Pancreas (tissue), 10 donors: ENCODE data around the gene KIAA1671. TPM values are rescaled to one million over a fixed set of nuclear protein-coding genes. Genes with fewer than 3 reads are reported as not detected.
A peak's percentile ranks its signal among the peaks of the same experiment; 100 is the strongest.

Source experiments
- ATAC-seq, 4 donors: fragments of 200-7000 bp; cut with Tn5 transposase; one replicate each; pipeline versions ENCODE4 v1.8.0 to v1.9.1; 2020; ENCODE audit warnings: mild to moderate bottlenecking in 4 of 4, moderate library complexity in 4 of 4
- DNase-seq, 6 donors: peaks; one replicate each; pipeline ENCODE4 v3.0.0-alpha.2; 2020
- FAIRE-seq: peaks from 2 replicates; lab custom pipeline; 2012; peaks lifted over from hg19 to GRCh38; lab: Jason Lieb, UNC
- H3K27ac ChIP-seq, 4 donors: fragments of 200-600 bp; sonication (generic); 1 replicate in 3 of 4; 2 replicates in 1 of 4; pipeline versions ENCODE4 v1.5.0 to v1.8.0; 2020
- H3K27me3 ChIP-seq, 4 donors: fragments of 200-600 bp; one replicate each; pipeline ENCODE4 v1.8.0; 2021
- H3K36me3 ChIP-seq, 3 donors: fragments of 200-600 bp; sonication (generic) in 1 of 3; one replicate each; pipeline versions ENCODE4 v1.5.0 to v1.8.0; 2020 to 2021
- H3K4me1 ChIP-seq, 3 donors: fragments of 200-600 bp; one replicate each; pipeline ENCODE4 v1.8.0; 2021
- H3K4me3 ChIP-seq, 4 donors: fragments of 200-600 bp; sonication (generic) in 2 of 4; one replicate each; pipeline versions ENCODE4 v1.5.0 to v1.8.0; 2020 to 2021
- H3K9me3 ChIP-seq, 4 donors: fragments of 200-600 bp; one replicate each; pipeline ENCODE4 v1.8.0; 2021
- WGBS, 2 donors: extraction: QIAGEN DNeasy Blood & Tissue Kit; methylation state at CpG; one replicate each; pipeline ENCODE4 v1.1.7; 2013; 5-methylcytosine and 5-hydroxymethylcytosine counted together
- intact Hi-C, 3 donors: fragments of 100-400 bp; cut with DNase I; formaldehyde crosslinking; loops; one replicate each; pipeline versions ENCODE4 v1.11.1 to v1.14.2; 2022
- polyA plus RNA-seq, 2 donors: library from polyadenylated mRNA; stranded (reverse); fragments of 200-250 nt; gene quantifications; one replicate each; pipeline ENCODE4 v1.2.3, GENCODE V29; 2013
- total RNA-seq, 6 donors: library from RNA; stranded (reverse); fragmentation: NEBNext Ultra II Directional in 4 of 6; extraction: Animal tissue kit (Norgen Biotek cat#: 25700) in 4 of 6; gene quantifications; one replicate each; pipeline versions ENCODE4 v1.2.1 to v1.2.4, GENCODE V29; 2021 to 2023
- TF ChIP-seq, protein P1 (sequence below), 4 donors: fragments of 200-600 bp; sonication (generic) in 3 of 4; IDR thresholded peaks; one replicate each; pipeline versions ENCODE4 v1.5.0 to v1.8.0; 2021; ENCODE audit warnings: antibody characterized with exemption in 4 of 4
- donor health status: healthy with polysubstance abuse.
- donor health status: DM: no; HTN: no; CAD: no; lungs with moderate emphysema.
- donor health status: DM: no; HTN: no; CAD: no.
- donor health status: control.
- donor health status: control.
- donor health status: Bipolar disorder and iron deficiency.
- donor health status: DM: yes; HTN: yes; CAD: no.
- donor health status: DM: no; HTN: no; CAD: no.
- donor health status: DM: no; HTN: no; CAD: no.
- donor health status: DM: yes; HTN: yes; CAD: no.

The KIAA1671 gene
- total and polyA plus RNA-seq, 8 donors, result 8.3 to 28.8 (median 19.0) TPM

DNA sequence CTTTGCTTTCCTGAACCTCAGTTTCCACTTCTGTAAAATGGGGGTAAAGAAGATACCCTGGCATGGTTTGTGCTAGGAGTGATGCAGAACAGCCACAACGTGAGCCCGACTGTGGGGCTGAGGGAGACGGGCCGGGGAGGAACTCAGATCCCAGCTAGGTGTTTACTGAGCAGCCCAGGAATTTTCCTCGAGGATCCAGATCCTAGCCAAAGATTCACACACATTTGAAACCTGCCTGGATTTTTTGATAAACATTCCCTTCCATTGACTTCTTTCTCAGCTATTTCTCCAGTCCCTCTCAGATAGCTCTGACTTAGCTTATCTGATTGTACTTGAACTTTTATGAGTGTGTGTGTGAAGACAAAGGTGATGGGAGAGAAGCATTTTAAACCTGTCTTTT, 98.0 kb downstream of the KIAA1671 start:
- FAIRE-seq, result no peak
- H3K27ac ChIP-seq, result no peak overlapping the region
- H3K4me3 ChIP-seq, result no peak overlapping the region
- no peaks in the 10 kb centered on the region for H3K27me3 ChIP-seq
- no peaks in the 10 kb centered on the region for H3K9me3 ChIP-seq
- WGBS, 2 donors, result 93 to 96% methylated on average over 5 of the region's 5 CpGs
- no peak for DNase-seq
- H3K4me1 ChIP-seq, result peaks cover 0 to 17% (median 6%) of the 10 kb centered on the region in 3 donors
- TF ChIP-seq, protein P1, sequence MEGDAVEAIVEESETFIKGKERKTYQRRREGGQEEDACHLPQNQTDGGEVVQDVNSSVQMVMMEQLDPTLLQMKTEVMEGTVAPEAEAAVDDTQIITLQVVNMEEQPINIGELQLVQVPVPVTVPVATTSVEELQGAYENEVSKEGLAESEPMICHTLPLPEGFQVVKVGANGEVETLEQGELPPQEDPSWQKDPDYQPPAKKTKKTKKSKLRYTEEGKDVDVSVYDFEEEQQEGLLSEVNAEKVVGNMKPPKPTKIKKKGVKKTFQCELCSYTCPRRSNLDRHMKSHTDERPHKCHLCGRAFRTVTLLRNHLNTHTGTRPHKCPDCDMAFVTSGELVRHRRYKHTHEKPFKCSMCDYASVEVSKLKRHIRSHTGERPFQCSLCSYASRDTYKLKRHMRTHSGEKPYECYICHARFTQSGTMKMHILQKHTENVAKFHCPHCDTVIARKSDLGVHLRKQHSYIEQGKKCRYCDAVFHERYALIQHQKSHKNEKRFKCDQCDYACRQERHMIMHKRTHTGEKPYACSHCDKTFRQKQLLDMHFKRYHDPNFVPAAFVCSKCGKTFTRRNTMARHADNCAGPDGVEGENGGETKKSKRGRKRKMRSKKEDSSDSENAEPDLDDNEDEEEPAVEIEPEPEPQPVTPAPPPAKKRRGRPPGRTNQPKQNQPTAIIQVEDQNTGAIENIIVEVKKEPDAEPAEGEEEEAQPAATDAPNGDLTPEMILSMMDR (IDR thresholded peaks at IDR 0.05), result no peak
- no peak for ATAC-seq
- no peaks in the 10 kb centered on the region for H3K36me3 ChIP-seq
- intact Hi-C loops, result loop anchor here in 2 of 3 donors (5.0 to 10.0 kb wide), 2 partner anchors 98 to 116 kb away; partner anchors contain the start of gene KIAA1671 (in 1 of the 2)

DNA sequence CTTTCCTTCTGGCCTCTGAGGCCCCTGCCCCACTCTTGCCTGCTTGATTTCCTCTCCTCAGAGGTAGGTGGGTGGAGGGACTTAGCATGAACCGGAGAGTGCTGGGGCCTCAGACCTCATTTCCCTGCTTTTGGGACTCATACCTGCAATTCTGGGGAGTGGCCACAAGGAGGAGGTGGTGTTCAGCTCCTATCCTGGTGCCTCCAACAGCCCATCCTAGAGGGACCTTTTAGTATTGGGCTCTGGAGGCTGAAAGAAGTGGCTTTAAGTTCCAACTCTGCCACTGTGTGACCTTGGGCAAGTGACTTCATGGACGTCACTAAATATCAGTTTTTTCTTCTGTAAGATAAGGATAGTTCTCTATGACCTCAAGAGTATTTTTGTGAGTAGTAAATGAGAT, 98.6 kb downstream of the KIAA1671 start:
- no peak for FAIRE-seq
- H3K27ac ChIP-seq, result peak overlapping the region in 1 of 4 donors; percentile 18
- 59 to 76% methylated on average over 2 of the region's 2 CpGs for WGBS, 2 donors
- H3K36me3 ChIP-seq, result no peaks in the 10 kb centered on the region
- TF ChIP-seq, protein P1 (IDR thresholded peaks at IDR 0.05), result no peak
- ATAC-seq, result peak in 2 of 4 donors; percentile 5 to 11
- DNase-seq, result no peak
- H3K4me1 ChIP-seq, result peaks cover 0 to 17% (median 6%) of the 10 kb centered on the region in 3 donors
- intact Hi-C loops, result loop anchor here in 2 of 3 donors (5.0 to 10.0 kb wide), 2 partner anchors 99 to 116 kb away; partner anchors contain the start of gene KIAA1671 (in 1 of the 2)
- H3K4me3 ChIP-seq, result no peak overlapping the region
- no peaks in the 10 kb centered on the region for H3K27me3 ChIP-seq
- H3K9me3 ChIP-seq, result no peaks in the 10 kb centered on the region

DNA sequence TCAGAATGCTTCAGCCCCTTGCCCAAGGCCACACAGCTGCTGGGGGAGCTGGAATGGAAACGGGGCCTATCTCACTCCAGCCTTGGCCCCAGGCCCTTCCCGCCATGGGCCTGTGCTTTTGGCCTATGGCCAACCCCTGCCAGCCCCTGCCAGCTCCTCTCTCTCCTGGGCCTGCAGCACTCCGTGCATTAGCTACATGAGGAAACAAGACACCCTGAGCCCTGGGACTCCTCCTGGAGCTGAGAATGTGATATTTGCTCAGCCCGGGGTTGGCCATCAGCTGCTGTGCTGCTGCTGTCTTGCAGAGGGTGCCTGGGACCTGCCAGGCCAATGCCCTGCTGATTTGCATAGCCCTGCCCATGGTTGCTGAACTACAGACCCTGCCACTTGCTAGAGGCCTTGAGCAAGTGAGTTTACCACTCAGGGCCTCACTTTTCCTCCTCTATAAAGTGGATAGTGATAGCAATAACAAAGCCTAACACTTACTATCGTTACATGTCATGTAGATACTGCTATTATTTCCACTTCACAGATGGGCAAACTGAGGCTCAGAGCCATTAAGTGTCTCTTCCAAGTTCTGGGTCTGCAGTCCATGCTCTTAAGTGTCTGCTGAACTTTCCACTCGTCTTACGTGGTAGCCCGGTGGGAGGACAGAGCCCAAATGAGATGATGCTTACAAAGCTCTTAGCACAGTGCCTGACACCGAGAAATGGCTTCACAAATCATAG, 99.6 kb downstream of the KIAA1671 start:
- intact Hi-C loops, result loop anchor here in 2 of 3 donors (5.0 to 10.0 kb wide), 2 partner anchors 100 to 117 kb away; partner anchors contain the start of gene KIAA1671 (in 1 of the 2)
- Histone ChIP-seq H3K4me3 (no peak overlapping the region), H3K36me3 (no peaks in the 10 kb centered on the region), H3K27me3 (no peaks in the 10 kb centered on the region), H3K9me3 (no peaks in the 10 kb centered on the region), H3K4me1 (peaks cover 0 to 17% (median 6%) of the 10 kb centered on the region in 3 donors), H3K27ac (peak overlapping the region; percentile 16 to 30 (median 24))
- TF ChIP-seq, protein P1 (IDR thresholded peaks at IDR 0.05), result no peak
- DNase-seq (peak; percentile 67 to 92 (median 82)), FAIRE-seq (no peak), ATAC-seq (peak; percentile 84 to 90 (median 84))
- 34 to 45% methylated on average over 9 of the region's 9 CpGs for WGBS, 2 donors

DNA sequence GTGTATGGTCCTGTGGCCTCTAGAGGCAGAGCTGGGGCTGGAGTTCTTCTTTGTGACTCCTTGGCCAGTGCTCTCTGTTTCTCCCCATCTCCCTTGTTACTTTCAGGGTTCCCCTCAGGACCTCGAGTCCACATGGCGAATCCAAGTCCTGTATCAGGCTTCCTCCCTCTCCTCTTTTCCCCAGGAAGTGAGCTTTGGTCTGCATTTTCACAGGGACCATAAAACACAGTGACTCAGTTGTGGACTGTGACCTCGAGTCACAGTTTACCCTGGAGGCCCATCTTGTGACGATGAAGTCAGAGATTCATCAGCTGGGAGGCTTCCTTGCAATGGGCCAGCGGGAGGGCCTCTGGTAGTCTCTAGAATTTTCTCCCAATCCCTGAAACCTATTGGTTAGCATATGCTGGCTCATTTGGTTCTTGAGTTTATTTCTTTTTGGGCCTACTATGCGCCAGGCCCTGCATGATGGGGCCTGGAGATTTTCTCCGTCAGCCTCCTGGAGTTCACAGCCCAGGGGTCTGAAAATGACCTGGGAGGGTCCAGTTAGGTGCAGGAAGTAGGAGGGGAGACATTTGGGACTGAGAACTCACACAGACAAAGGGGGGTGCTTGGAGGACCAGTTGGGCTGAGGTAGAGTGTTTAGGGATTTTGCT, 100.8 kb downstream of the KIAA1671 start:
- TF ChIP-seq, protein P1 (IDR thresholded peaks at IDR 0.05), result no peak
- Histone ChIP-seq H3K9me3 (no peaks in the 10 kb centered on the region), H3K27ac (peak overlapping the region in 1 of 4 donors; percentile 18), H3K4me1 (peaks cover 0 to 17% (median 6%) of the 10 kb centered on the region in 3 donors), H3K36me3 (no peaks in the 10 kb centered on the region), H3K4me3 (no peak overlapping the region), H3K27me3 (no peaks in the 10 kb centered on the region)
- intact Hi-C loops, result loop anchor here in 2 of 3 donors (5.0 to 10.0 kb wide), 2 partner anchors 101 to 118 kb away; partner anchors contain the start of gene KIAA1671 (in 1 of the 2)
- ATAC-seq, result no peak
- WGBS, 2 donors, result 80 to 90% methylated on average over 7 of the region's 7 CpGs
- no peak for FAIRE-seq
- DNase-seq, result no peak
